Testis (tissue), 3 donors: ENCODE data around the gene COL1A2. TPM values are rescaled to one million over a fixed set of nuclear protein-coding genes. Genes with fewer than 3 reads are reported as not detected.

ENCODE experiments used
- DNase-seq: peaks from one replicate; pipeline ENCODE4 v3.0.0-alpha.2; 2019
- H3K27ac ChIP-seq, 2 donors: fragments of 200-600 bp; sonication (generic); one replicate each; pipeline ENCODE4 v1.5.1; 2019
- H3K27me3 ChIP-seq: fragments of 200-600 bp; sonication (generic); one replicate; pipeline ENCODE4 v1.5.1; 2019
- H3K36me3 ChIP-seq: fragments of 200-600 bp; sonication (generic); one replicate; pipeline ENCODE4 v1.5.1; 2017; ENCODE audit warnings: low read depth; ENCODE audit errors: missing control alignments
- H3K4me1 ChIP-seq: fragments of 200-600 bp; sonication (generic); one replicate; pipeline ENCODE4 v1.5.1; 2019
- H3K4me3 ChIP-seq, 2 donors: fragments of 200-600 bp; sonication (generic); one replicate each; pipeline ENCODE4 v1.5.1; 2017 to 2019
- H3K9me3 ChIP-seq: fragments of 200-600 bp; sonication (generic); one replicate; pipeline ENCODE4 v1.5.1; 2017
- CTCF ChIP-seq, 3 experiments: fragments of 450-650 bp in 2 of 3; fragments of 200-600 bp in 1 of 3; sonication (generic) in 1 of 3; IDR thresholded peaks; one replicate each; pipeline ENCODE4 v1.5.1; 2016 to 2019; ENCODE audit warnings: antibody characterized with exemption in 3 of 3, mild to moderate bottlenecking in 2 of 3, moderate library complexity in 1 of 3
- POLR2A ChIP-seq: fragments of 450-650 bp; IDR thresholded peaks from one replicate; pipeline ENCODE4 v1.6.1; 2017; ENCODE audit warnings: antibody characterized with exemption, mild to moderate bottlenecking, moderate library complexity
- WGBS, 2 donors: methylation state at CpG; one replicate each; pipeline ENCODE4 v1.1.5; 2018; 5-methylcytosine and 5-hydroxymethylcytosine counted together
- intact Hi-C: fragments of 100-400 bp; cut with DNase I; formaldehyde crosslinking; loops from one replicate; pipeline ENCODE4 v1.15.1; 2023; ENCODE audit warnings: low total_unique reads
- polyA plus RNA-seq: library from polyadenylated mRNA; stranded (reverse); fragments of 350-450 nt; fragmentation: Illumina TruSeq; extraction: RNeasy Lipid Tissue Mini Kit (QIAGEN cat#74804); gene quantifications from one replicate; pipeline ENCODE4 v1.2.3, GENCODE V29; 2014; ENCODE audit warnings: low read depth, low replicate concordance; ENCODE audit not compliant: insufficient read depth
- total RNA-seq, 2 donors: library from RNA; depleted of rRNA; stranded (reverse); fragments of >200 nt; gene quantifications; one replicate each; pipeline ENCODE4 v1.2.3, GENCODE V29; 2016

COL1A2 gene
- total and polyA plus RNA-seq, 3 donors from 2014 or later, result 465 to 979 (median 866) TPM

DNA sequence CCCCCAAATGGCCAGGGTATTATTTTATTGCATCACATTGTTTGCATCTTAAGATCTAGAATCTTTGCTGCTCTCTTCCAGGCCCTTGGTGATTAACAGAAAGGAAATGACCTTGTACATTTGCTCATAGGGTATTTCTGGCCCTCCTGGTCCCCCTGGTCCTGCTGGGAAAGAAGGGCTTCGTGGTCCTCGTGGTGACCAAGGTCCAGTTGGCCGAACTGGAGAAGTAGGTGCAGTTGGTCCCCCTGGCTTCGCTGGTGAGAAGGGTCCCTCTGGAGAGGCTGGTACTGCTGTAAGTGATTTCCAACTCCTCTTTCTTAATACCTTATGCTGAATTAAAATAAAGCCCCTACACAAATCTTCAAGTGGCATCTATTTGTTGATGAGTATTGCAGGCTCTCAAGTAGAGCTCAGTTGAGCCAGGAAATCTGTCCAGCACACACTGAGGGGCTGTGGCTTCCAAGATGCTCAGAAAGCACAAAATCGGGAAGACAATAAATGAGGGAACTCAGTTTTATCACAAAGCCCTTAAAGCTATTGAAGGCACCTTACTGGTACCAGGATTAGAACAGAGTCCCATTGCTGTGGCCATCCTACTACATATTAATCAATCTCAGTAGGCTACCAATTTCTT lies 28.2 kb downstream of the COL1A2 start:
- intact Hi-C loops, result no loop called here
- no peak for TF ChIP-seq POLR2A
- TF ChIP-seq CTCF (IDR thresholded peaks at IDR 0.05), result no peak
- H3K36me3 ChIP-seq, result no peaks in the 10 kb centered on the region
- no peaks in the 10 kb centered on the region for H3K4me1 ChIP-seq
- WGBS, 2 donors, result 78 to 85% methylated on average over 5 of the region's 5 CpGs
- no peak overlapping the region for H3K4me3 ChIP-seq
- no peak for DNase-seq
- no peak overlapping the region for H3K27ac ChIP-seq
- H3K27me3 ChIP-seq, result no peaks in the 10 kb centered on the region
- H3K9me3 ChIP-seq, result no peaks in the 10 kb centered on the region

DNA sequence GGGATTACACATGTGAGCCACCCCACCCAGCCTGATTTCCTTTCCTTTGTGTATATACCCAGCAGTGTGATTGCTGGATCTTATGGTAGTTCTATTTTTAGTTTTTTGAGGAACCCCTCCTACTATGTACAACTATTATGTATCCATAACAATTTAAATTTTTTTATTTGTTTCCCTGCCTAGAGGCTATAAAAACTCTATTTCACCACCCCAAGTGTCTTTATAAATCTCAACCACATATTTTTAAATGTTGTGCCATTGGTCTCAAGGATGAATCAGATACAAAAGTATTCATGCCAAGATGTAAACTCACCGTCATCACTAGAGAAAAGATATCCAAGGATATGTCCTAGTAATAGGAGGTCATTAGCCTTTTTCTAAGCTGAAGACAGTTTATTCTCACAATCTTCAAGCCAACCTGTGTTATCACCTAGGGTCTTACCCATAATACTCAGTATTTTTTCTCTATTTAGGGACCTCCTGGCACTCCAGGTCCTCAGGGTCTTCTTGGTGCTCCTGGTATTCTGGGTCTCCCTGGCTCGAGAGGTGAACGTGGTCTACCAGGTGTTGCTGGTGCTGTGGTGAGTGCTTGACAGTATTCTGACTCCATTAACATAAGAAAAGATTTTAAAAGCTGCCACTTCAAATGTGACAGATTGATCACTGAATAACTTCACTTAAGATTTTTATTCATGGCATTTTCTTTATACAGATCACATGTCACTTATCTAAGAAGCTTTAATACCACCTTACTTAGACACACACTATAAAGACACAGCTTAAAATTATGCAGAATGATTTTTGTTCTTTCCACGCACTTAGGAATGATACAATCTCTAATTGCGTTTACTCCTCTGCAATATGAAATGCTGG lies 29.4 kb downstream of the COL1A2 start:
- WGBS, 2 donors, result 77 to 79% methylated on average over 5 of the region's 5 CpGs
- H3K27me3 ChIP-seq, result no peaks in the 10 kb centered on the region
- H3K27ac ChIP-seq, result no peak overlapping the region
- TF ChIP-seq POLR2A, result no peak
- H3K4me1 ChIP-seq, result no peaks in the 10 kb centered on the region
- H3K4me3 ChIP-seq, result no peak overlapping the region
- H3K36me3 ChIP-seq, result no peaks in the 10 kb centered on the region
- H3K9me3 ChIP-seq, result no peaks in the 10 kb centered on the region
- DNase-seq, result no peak
- intact Hi-C loops, result no loop called here

DNA sequence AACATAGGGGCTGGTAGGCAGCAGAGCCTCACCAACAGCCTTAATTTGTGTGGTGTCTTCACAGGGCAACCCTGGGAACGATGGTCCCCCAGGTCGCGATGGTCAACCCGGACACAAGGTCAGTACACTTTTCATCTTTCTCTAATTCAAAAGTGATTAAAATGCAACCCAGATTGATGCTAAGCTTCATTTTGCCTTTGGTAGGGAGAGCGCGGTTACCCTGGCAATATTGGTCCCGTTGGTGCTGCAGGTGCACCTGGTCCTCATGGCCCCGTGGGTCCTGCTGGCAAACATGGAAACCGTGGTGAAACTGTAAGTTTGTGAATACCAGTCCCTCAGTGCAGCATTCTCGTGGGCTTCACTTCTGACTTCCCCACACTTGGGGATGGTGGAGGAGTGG lies 30.9 kb downstream of the COL1A2 start:
- H3K4me1 ChIP-seq, result no peaks in the 10 kb centered on the region
- no peak overlapping the region for H3K27ac ChIP-seq
- no peak overlapping the region for H3K4me3 ChIP-seq
- H3K36me3 ChIP-seq, result no peaks in the 10 kb centered on the region
- TF ChIP-seq CTCF (IDR thresholded peaks at IDR 0.05) (no peak), POLR2A (no peak)
- intact Hi-C loops, result no loop called here
- H3K9me3 ChIP-seq, result no peaks in the 10 kb centered on the region
- no peak for DNase-seq
- WGBS, 2 donors, result 81 to 82% methylated on average over 10 of the region's 10 CpGs
- no peaks in the 10 kb centered on the region for H3K27me3 ChIP-seq

GRCh38 chr7:94426980-94427875 lies 32.5 kb downstream of the COL1A2 start:
- no peaks in the 10 kb centered on the region for H3K9me3 ChIP-seq
- H3K4me3 ChIP-seq, result no peak overlapping the region
- intact Hi-C loops, result no loop called here
- H3K36me3 ChIP-seq, result no peaks in the 10 kb centered on the region
- no peak for DNase-seq
- no peaks in the 10 kb centered on the region for H3K27me3 ChIP-seq
- WGBS, 2 donors, result 75 to 82% methylated on average over 11 to 12 of the region's 12 CpGs
- no peaks in the 10 kb centered on the region for H3K4me1 ChIP-seq
- H3K27ac ChIP-seq, result no peak overlapping the region
- TF ChIP-seq POLR2A, result no peak
- no peak for TF ChIP-seq CTCF (IDR thresholded peaks at IDR 0.05)

DNA sequence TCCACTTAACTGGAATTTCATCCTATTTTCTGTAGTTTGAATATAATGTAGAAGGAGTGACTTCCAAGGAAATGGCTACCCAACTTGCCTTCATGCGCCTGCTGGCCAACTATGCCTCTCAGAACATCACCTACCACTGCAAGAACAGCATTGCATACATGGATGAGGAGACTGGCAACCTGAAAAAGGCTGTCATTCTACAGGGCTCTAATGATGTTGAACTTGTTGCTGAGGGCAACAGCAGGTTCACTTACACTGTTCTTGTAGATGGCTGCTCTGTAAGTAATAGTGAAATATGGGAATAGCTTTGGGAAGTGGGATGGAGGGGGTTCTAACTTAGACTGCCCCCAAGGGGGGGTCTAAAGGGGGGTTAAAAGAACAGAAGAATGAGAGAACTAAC lies 34.5 kb downstream of the COL1A2 start:
- no peaks in the 10 kb centered on the region for H3K27me3 ChIP-seq

More for the DNA sequence above, 34.5 kb downstream of the COL1A2 start:
- Histone ChIP-seq H3K36me3 (no peaks in the 10 kb centered on the region), H3K27ac (no peak overlapping the region), H3K4me1 (no peaks in the 10 kb centered on the region), H3K9me3 (no peaks in the 10 kb centered on the region), H3K4me3 (no peak overlapping the region)
- no peak for DNase-seq
- WGBS, 2 donors, result 88 to 89% methylated on average over 1 of the region's 1 CpG
- TF ChIP-seq CTCF (IDR thresholded peaks at IDR 0.05) (no peak), POLR2A (no peak)
- intact Hi-C loops, result no loop called here
